PC-9 (cell line): ENCODE results near the gene MOV10. TPM values are rescaled to one million over a fixed set of nuclear protein-coding genes. Genes with fewer than 3 reads are reported as not detected.

ENCODE experiments used
- BruUV-seq: library from RNA; stranded (reverse); fragments of 400-500 nt; replicated peaks from 2 replicates; lab custom pipeline; 2021; lab: Mats Ljungman, UMichigan
- CTCF ChIA-PET: fragments of 300-600 bp; sonication (Branson Sonifier 250); formaldehyde crosslinking; loops from one replicate; lab custom pipeline; 2022; ENCODE audit warnings: antibody characterized with exemption; lab: Charles Lee
- POLR2A ChIA-PET: fragments of 300-600 bp; sonication (Branson Sonifier 250); formaldehyde crosslinking; loops from one replicate; lab custom pipeline; 2022; ENCODE audit warnings: antibody characterized with exemption; ENCODE audit not compliant: unreplicated experiment; lab: Charles Lee
- DNase-seq, 2 experiments: peaks; one replicate each; pipeline versions ENCODE4 v3.0.0 to v3.0.0-alpha.2; 2015 to 2022; ENCODE audit warnings: mixed read lengths in 1 of 2
- H2AFZ ChIP-seq: fragments of 200-600 bp; sonication (generic); 2 replicates; pipeline ENCODE4 v1.8.1; 2017; ENCODE audit warnings: antibody characterized with exemption
- H3F3A ChIP-seq: fragments of 200-600 bp; sonication (generic); 2 replicates; pipeline ENCODE4 v1.8.1; 2017; ENCODE audit warnings: antibody characterized with exemption, mild to moderate bottlenecking, low read depth; ENCODE audit not compliant: insufficient read depth
- H3K27ac ChIP-seq: fragments of 200-600 bp; sonication (generic); 2 replicates; pipeline ENCODE4 v1.6.1; 2016; ENCODE audit warnings: mixed run types
- H3K27me3 ChIP-seq: fragments of 200-600 bp; sonication (generic); 2 replicates; pipeline ENCODE4 v1.6.1; 2016; ENCODE audit warnings: low read depth, mixed run types; ENCODE audit not compliant: insufficient read depth
- H3K36me3 ChIP-seq: fragments of 200-600 bp; sonication (generic); 2 replicates; pipeline ENCODE4 v1.6.1; 2016; ENCODE audit warnings: low read depth, mixed run types
- H3K4me1 ChIP-seq: fragments of 200-600 bp; sonication (generic); replicated peaks from 2 replicates; pipeline ENCODE4 v1.6.1; 2016; ENCODE audit warnings: mixed run types; ENCODE audit not compliant: insufficient read depth
- H3K4me2 ChIP-seq: fragments of 200-600 bp; sonication (generic); 2 replicates; pipeline ENCODE4 v1.6.1; 2017; ENCODE audit warnings: mixed run types
- H3K4me3 ChIP-seq: fragments of 200-600 bp; sonication (generic); 2 replicates; pipeline ENCODE4 v1.6.1; 2016; ENCODE audit warnings: mixed run types
- H3K79me2 ChIP-seq: fragments of 200-600 bp; sonication (generic); 2 replicates; pipeline ENCODE4 v1.6.1; 2017; ENCODE audit warnings: low read depth, mixed run types
- H3K9me2 ChIP-seq: fragments of 200-600 bp; sonication (generic); 2 replicates; pipeline ENCODE4 v1.8.1; 2017; ENCODE audit warnings: mild to moderate bottlenecking; ENCODE audit not compliant: insufficient read depth
- H3K9me3 ChIP-seq: fragments of 200-600 bp; sonication (generic); 2 replicates; pipeline ENCODE4 v1.8.1; 2016; ENCODE audit warnings: low read depth; ENCODE audit not compliant: insufficient read depth
- H4K20me1 ChIP-seq: fragments of 200-600 bp; sonication (generic); 2 replicates; pipeline ENCODE4 v1.8.1; 2017; ENCODE audit not compliant: insufficient read depth
- CTCF ChIP-seq: fragments of 200-600 bp; sonication (generic); conservative IDR thresholded peaks from 2 replicates; pipeline ENCODE4 v1.6.1; 2017; ENCODE audit warnings: mixed run types, antibody characterized with exemption, mild to moderate bottlenecking, moderate library complexity
- EZH2 ChIP-seq: fragments of 200-600 bp; sonication (generic); IDR thresholded peaks from 2 replicates; pipeline ENCODE4 v1.8.0; 2017; ENCODE audit warnings: antibody characterized with exemption, low read depth
- intact Hi-C: fragments of 100-400 bp; cut with micrococcal nuclease; formaldehyde crosslinking; loops from one replicate; pipeline ENCODE4 v1.10.0; 2022; ENCODE audit not compliant: unreplicated experiment
- total RNA-seq: library from RNA; stranded (reverse); gene quantifications from 2 replicates; pipeline ENCODE4 v1.2.3, GENCODE V29; 2021

Gene MOV10
- total RNA-seq, 1 experiment from 2014 or later, result 73.7 TPM

GRCh38 chr1:112695276-112695675, 20.8 kb downstream of the MOV10 start:
- no peaks in the 10 kb centered on the region for H3K79me2 ChIP-seq
- no peak for DNase-seq
- peaks cover 31% of the 10 kb centered on the region for H3F3A ChIP-seq
- peaks cover 10% of the 10 kb centered on the region; the same call in 1 of the 2 replicates for H3K36me3 ChIP-seq
- CTCF ChIA-PET, result no interaction called here
- no peaks in the 10 kb centered on the region for H3K9me2 ChIP-seq
- H3K27ac ChIP-seq, result no peak overlapping the region
- no peaks in the 10 kb centered on the region for H4K20me1 ChIP-seq
- TF ChIP-seq EZH2 (no peak), CTCF (no peak)
- H3K27me3 ChIP-seq, result no peaks in the 10 kb centered on the region
- H3K4me1 ChIP-seq, result peaks cover 22% of the 10 kb centered on the region
- no peaks in the 10 kb centered on the region for H3K9me3 ChIP-seq
- POLR2A ChIA-PET, result no interaction called here
- intact Hi-C loops, result no loop called here
- H2AFZ ChIP-seq, result no peak overlapping the region
- no peak overlapping the region for H3K4me2 ChIP-seq
- H3K4me3 ChIP-seq, result no peak overlapping the region
- BruUV-seq, result no TSS peak

- TF ChIP-seq EZH2 (no peak), CTCF (no peak)
- Histone ChIP-seq H3K36me3 (peaks cover 18% of the 10 kb centered on the region; the same call in 1 of the 2 replicates), H4K20me1 (no peaks in the 10 kb centered on the region), H3F3A (peaks cover 32% of the 10 kb centered on the region), H3K4me1 (peaks cover 36% of the 10 kb centered on the region), H3K4me3 (no peak overlapping the region), H3K27ac (no peak overlapping the region), H3K9me2 (no peaks in the 10 kb centered on the region), H3K79me2 (peaks cover 3% of the 10 kb centered on the region; the same call in 1 of the 2 replicates), H3K9me3 (no peaks in the 10 kb centered on the region), H2AFZ (no peak overlapping the region), H3K27me3 (no peaks in the 10 kb centered on the region), H3K4me2 (no peak overlapping the region)
- ChIA-PET CTCF (no interaction called here), POLR2A (no interaction called here)
- intact Hi-C loops, result no loop called here
- no TSS peak for BruUV-seq
- DNase-seq, result no peak
These were observed 22.3 kb downstream of the MOV10 start for GRCh38 chr1:112696578-112697314.

GRCh38 chr1:112697781-112698201, 23.3 kb downstream of the MOV10 start:
- Histone ChIP-seq H4K20me1 (no peaks in the 10 kb centered on the region), H3K4me3 (no peak overlapping the region), H3K4me2 (no peak overlapping the region), H3K9me3 (no peaks in the 10 kb centered on the region), H3K9me2 (no peaks in the 10 kb centered on the region), H3F3A (peaks cover 40% of the 10 kb centered on the region), H3K79me2 (peaks cover 14% of the 10 kb centered on the region; the same call in 1 of the 2 replicates), H2AFZ (no peak overlapping the region), H3K27me3 (no peaks in the 10 kb centered on the region), H3K27ac (no peak overlapping the region), H3K36me3 (peaks cover 26% of the 10 kb centered on the region), H3K4me1 (peaks cover 47% of the 10 kb centered on the region)
- BruUV-seq, result no TSS peak
- intact Hi-C loops, result no loop called here
- ChIA-PET POLR2A (no interaction called here), CTCF (no interaction called here)
- DNase-seq, result no peak
- TF ChIP-seq CTCF (no peak), EZH2 (no peak)
